H9 (cell line): ENCODE measurements around the gene ADAMTS13. TPM values are rescaled to one million over a fixed set of nuclear protein-coding genes. Genes with fewer than 3 reads are reported as not detected.

Experiments
- DNase-seq: peaks from one replicate; pipeline ENCODE4 v3.0.0-alpha.2; 2017
- H2AFZ ChIP-seq: one replicate; pipeline ENCODE4 v1.6.1; 2013; ENCODE audit warnings: mild to moderate bottlenecking, low read length, control low read depth, moderate library complexity
- H2AK5ac ChIP-seq: 2 replicates; pipeline ENCODE4 v1.6.1; 2013; ENCODE audit warnings: low read length, control low read depth, mixed read lengths; ENCODE audit not compliant: insufficient read length
- H2BK120ac ChIP-seq: one replicate; pipeline ENCODE4 v1.6.1; 2013; ENCODE audit warnings: low read depth, mild to moderate bottlenecking, low read length, control low read depth, inconsistent platforms; ENCODE audit not compliant: poor library complexity, severe bottlenecking
- H2BK12ac ChIP-seq: 2 replicates; pipeline ENCODE4 v1.6.1; 2013; ENCODE audit warnings: low read length, control low read depth, mixed read lengths, low read depth; ENCODE audit not compliant: insufficient read length
- H2BK15ac ChIP-seq: 2 replicates; pipeline ENCODE4 v1.6.1; 2013; ENCODE audit warnings: low read depth, low read length, control low read depth
- H2BK20ac ChIP-seq: one replicate; pipeline ENCODE4 v1.6.1; 2013; ENCODE audit warnings: low read depth, mild to moderate bottlenecking, low read length, control low read depth, inconsistent platforms; ENCODE audit not compliant: poor library complexity, severe bottlenecking
- H2BK5ac ChIP-seq: 2 replicates; pipeline ENCODE4 v1.6.1; 2013; ENCODE audit warnings: low read length, control low read depth, mixed read lengths; ENCODE audit not compliant: insufficient read length
- H3K14ac ChIP-seq: 2 replicates; pipeline ENCODE4 v1.6.1; 2013; ENCODE audit warnings: low read length, control low read depth; ENCODE audit not compliant: insufficient read depth
- H3K18ac ChIP-seq: 2 replicates; pipeline ENCODE4 v1.6.1; 2013; ENCODE audit warnings: low read depth, mild to moderate bottlenecking, mixed read lengths, low read length, control low read depth; ENCODE audit not compliant: insufficient read length
- H3K23ac ChIP-seq: 2 replicates; pipeline ENCODE4 v1.6.1; 2013; ENCODE audit warnings: low read length, control low read depth, mixed read lengths, low read depth; ENCODE audit not compliant: insufficient read length
- H3K23me2 ChIP-seq: 2 replicates; pipeline ENCODE4 v1.6.1; 2013; ENCODE audit warnings: low read depth, mild to moderate bottlenecking, mixed read lengths, low read length, control low read depth; ENCODE audit not compliant: insufficient read length, poor library complexity, severe bottlenecking
- H3K27ac ChIP-seq: 2 replicates; pipeline ENCODE4 v1.5.1; 2013; ENCODE audit warnings: low read length, control low read depth, mixed read lengths, low read depth; ENCODE audit not compliant: insufficient read length
- H3K27me3 ChIP-seq: 2 replicates; pipeline ENCODE4 v1.6.1; 2013; ENCODE audit warnings: low read length, control low read depth, inconsistent platforms; ENCODE audit not compliant: insufficient read depth
- H3K4ac ChIP-seq: 2 replicates; pipeline ENCODE4 v1.6.1; 2013; ENCODE audit warnings: low read depth, mild to moderate bottlenecking, control low read depth, inconsistent platforms, low read length, moderate library complexity
- H3K4me1 ChIP-seq: 2 replicates; pipeline ENCODE4 v1.6.1; 2013; ENCODE audit warnings: low read length, control low read depth, inconsistent platforms; ENCODE audit not compliant: insufficient read depth
- H3K4me2 ChIP-seq: 2 replicates; pipeline ENCODE4 v1.6.1; 2013; ENCODE audit warnings: low read length, control low read depth, mixed read lengths; ENCODE audit not compliant: insufficient read length, insufficient read depth
- H3K56ac ChIP-seq: 2 replicates; pipeline ENCODE4 v1.6.1; 2013; ENCODE audit warnings: low read depth, mild to moderate bottlenecking, mixed read lengths, low read length, control low read depth; ENCODE audit not compliant: insufficient read length
- H3K79me1 ChIP-seq: 2 replicates; pipeline ENCODE4 v1.6.1; 2013; ENCODE audit warnings: low read depth, mild to moderate bottlenecking, moderate library complexity, low read length, control low read depth, inconsistent platforms; ENCODE audit not compliant: insufficient read depth, poor library complexity, severe bottlenecking
- H3K79me2 ChIP-seq: 2 replicates; pipeline ENCODE4 v1.6.1; 2013; ENCODE audit warnings: low read length, control low read depth, inconsistent platforms; ENCODE audit not compliant: insufficient read depth
- H3K9ac ChIP-seq: 2 replicates; pipeline ENCODE4 v1.6.1; 2013; ENCODE audit warnings: low read length, control low read depth, mixed read lengths; ENCODE audit not compliant: insufficient read length; ENCODE audit errors: extremely low read depth
- H3K9me3 ChIP-seq: one replicate; pipeline ENCODE4 v1.6.1; 2013; ENCODE audit warnings: low read depth, low read length, inconsistent platforms; ENCODE audit not compliant: control insufficient read depth
- H3T11ph ChIP-seq: one replicate; pipeline ENCODE4 v1.6.1; 2013; ENCODE audit warnings: mild to moderate bottlenecking, low read length, control low read depth, inconsistent platforms
- H4K20me1 ChIP-seq: one replicate; pipeline ENCODE4 v1.6.1; 2013; ENCODE audit not compliant: control insufficient read depth, insufficient read length, insufficient read depth
- H4K5ac ChIP-seq: 2 replicates; pipeline ENCODE4 v1.6.1; 2013; ENCODE audit warnings: low read depth, mild to moderate bottlenecking, mixed read lengths, low read length, control low read depth; ENCODE audit not compliant: insufficient read length
- H4K8ac ChIP-seq: replicated peaks from 2 replicates; pipeline ENCODE4 v1.6.1; 2013; ENCODE audit warnings: low read length, control low read depth, mixed read lengths, low read depth; ENCODE audit not compliant: insufficient read length
- H4K91ac ChIP-seq: 2 replicates; pipeline ENCODE4 v1.6.1; 2013; ENCODE audit warnings: low read depth, mild to moderate bottlenecking, moderate library complexity, mixed read lengths, low read length, control low read depth; ENCODE audit not compliant: insufficient read length
- H3K27ac Mint-ChIP-seq, 3 experiments: 2 replicates in 2 of 3; 3 replicates in 1 of 3; pipeline ENCODE4 v1.8.0; 2020 to 2021; ENCODE audit warnings: mixed read lengths in 3 of 3, mild to moderate bottlenecking in 1 of 3, moderate library complexity in 1 of 3
- H3K27me3 Mint-ChIP-seq: 2 replicates; pipeline ENCODE4 v1.8.0; 2021; ENCODE audit warnings: low read depth, mild to moderate bottlenecking, moderate library complexity, mixed read lengths
- H3K36me3 Mint-ChIP-seq, 3 experiments: 2 replicates in 2 of 3; 3 replicates in 1 of 3; pipeline ENCODE4 v1.8.0; 2020 to 2021; ENCODE audit warnings: low read depth in 3 of 3, mixed read lengths in 3 of 3; ENCODE audit not compliant: insufficient read depth in 1 of 3
- H3K4me1 Mint-ChIP-seq, 2 experiments: 2 replicates each; pipeline ENCODE4 v1.8.0; 2020; ENCODE audit warnings: mixed read lengths in 2 of 2
- H3K4me3 Mint-ChIP-seq, 2 experiments: 2 replicates in 1 of 2; 3 replicates in 1 of 2; pipeline ENCODE4 v1.8.0; 2020 to 2021; ENCODE audit warnings: mild to moderate bottlenecking in 2 of 2, mixed read lengths in 2 of 2, moderate library complexity in 1 of 2
- H3K9me3 Mint-ChIP-seq, 2 experiments: 2 replicates in 1 of 2; 3 replicates in 1 of 2; pipeline ENCODE4 v1.8.0; 2020; ENCODE audit warnings: mild to moderate bottlenecking in 2 of 2, mixed read lengths in 2 of 2, moderate library complexity in 1 of 2
- WGBS: extraction: QIAGEN DNeasy Blood & Tissue Kit; methylation state at CpG from one replicate; pipeline ENCODE4 v1.1.7; 2013; ENCODE audit warnings: missing lambda C conversion rate, low lambda C conversion rate, mixed read lengths; ENCODE audit not compliant: insufficient read length; ENCODE audit errors: extremely low coverage; 5-methylcytosine and 5-hydroxymethylcytosine counted together
- total RNA-seq: library from RNA; stranded (reverse); gene quantifications from 2 replicates; pipeline ENCODE4 v1.2.1, GENCODE V29; 2021
- TF ChIP-seq, protein P1 (sequence below): fragments of 200-600 bp; sonication (generic); conservative IDR thresholded peaks from 3 replicates; pipeline ENCODE4 v1.8.0; 2021; ENCODE audit warnings: antibody characterized with exemption, mild to moderate bottlenecking

ADAMTS13 gene
- total RNA-seq, 1 experiment from 2014 or later: 8.8 TPM

DNA sequence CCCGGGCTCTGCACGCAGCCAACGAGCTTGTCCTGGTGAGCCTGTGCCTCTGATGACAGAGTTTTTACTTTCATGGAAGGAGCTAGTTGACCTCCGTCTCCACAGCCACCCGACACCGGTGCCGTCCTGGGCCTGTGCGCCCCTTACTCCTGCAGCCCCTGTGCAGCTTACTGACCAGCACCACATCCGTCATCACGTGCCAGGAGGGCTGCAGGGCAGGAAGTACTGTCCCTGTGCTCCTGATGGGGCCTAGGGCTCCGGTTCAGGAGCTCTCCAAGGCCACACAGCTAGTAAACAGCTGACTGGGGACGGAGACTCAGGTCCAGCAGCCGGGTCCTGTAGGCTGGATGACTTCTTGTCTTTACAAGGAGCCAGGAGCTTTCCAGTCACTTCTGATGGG is 35.8 kb upstream of the ADAMTS13 start:
- DNase-seq: no peak
- Histone ChIP-seq H3K27me3 (no peaks in the 10 kb centered on the region), H3K4me2 (no peak overlapping the region), H2BK12ac (no peak overlapping the region), H3K56ac (no peak overlapping the region), H3K23ac (no peak overlapping the region), H3K9me3 (no peaks in the 10 kb centered on the region), H3K4me1 (no peaks in the 10 kb centered on the region), H3K18ac (no peak overlapping the region), H2BK120ac (no peak overlapping the region), H4K20me1 (peaks cover 3% of the 10 kb centered on the region), H4K8ac (no peak overlapping the region), H2BK15ac (no peak overlapping the region), H3K79me1 (no peaks in the 10 kb centered on the region), H3K9ac (no peak overlapping the region), H2BK5ac (no peak overlapping the region), H3K14ac (no peak overlapping the region), H4K91ac (no peak overlapping the region), H4K5ac (no peak overlapping the region), H3K79me2 (no peaks in the 10 kb centered on the region), H2BK20ac (no peak overlapping the region), H3T11ph (no peak overlapping the region), H2AFZ (no peak overlapping the region), H2AK5ac (no peak overlapping the region), H3K27ac (no peak overlapping the region), H3K4ac (no peak overlapping the region), H3K23me2 (no peaks in the 10 kb centered on the region)
- H3K9me3 Mint-ChIP-seq: peaks cover 8 to 13% of the 10 kb centered on the region in 2 experiments
- peaks cover 0 to 1% (median 0%) of the 10 kb centered on the region in 3 experiments; a peak in 1 of 7 replicates for H3K36me3 Mint-ChIP-seq
- H3K27ac Mint-ChIP-seq: no peak overlapping the region
- H3K4me1 Mint-ChIP-seq: no peaks in the 10 kb centered on the region
- WGBS: no CpG with 5 or more reads among the region's 13 CpGs
- no peak overlapping the region for H3K4me3 Mint-ChIP-seq
- TF ChIP-seq, protein P1, sequence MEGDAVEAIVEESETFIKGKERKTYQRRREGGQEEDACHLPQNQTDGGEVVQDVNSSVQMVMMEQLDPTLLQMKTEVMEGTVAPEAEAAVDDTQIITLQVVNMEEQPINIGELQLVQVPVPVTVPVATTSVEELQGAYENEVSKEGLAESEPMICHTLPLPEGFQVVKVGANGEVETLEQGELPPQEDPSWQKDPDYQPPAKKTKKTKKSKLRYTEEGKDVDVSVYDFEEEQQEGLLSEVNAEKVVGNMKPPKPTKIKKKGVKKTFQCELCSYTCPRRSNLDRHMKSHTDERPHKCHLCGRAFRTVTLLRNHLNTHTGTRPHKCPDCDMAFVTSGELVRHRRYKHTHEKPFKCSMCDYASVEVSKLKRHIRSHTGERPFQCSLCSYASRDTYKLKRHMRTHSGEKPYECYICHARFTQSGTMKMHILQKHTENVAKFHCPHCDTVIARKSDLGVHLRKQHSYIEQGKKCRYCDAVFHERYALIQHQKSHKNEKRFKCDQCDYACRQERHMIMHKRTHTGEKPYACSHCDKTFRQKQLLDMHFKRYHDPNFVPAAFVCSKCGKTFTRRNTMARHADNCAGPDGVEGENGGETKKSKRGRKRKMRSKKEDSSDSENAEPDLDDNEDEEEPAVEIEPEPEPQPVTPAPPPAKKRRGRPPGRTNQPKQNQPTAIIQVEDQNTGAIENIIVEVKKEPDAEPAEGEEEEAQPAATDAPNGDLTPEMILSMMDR: no peak
- peaks cover 20% of the 10 kb centered on the region for H3K27me3 Mint-ChIP-seq
